ENCODE data around the gene CLEC14A.

CLEC14A gene

GRCh38 chr14:38255673-38256532 is at the start of gene CLEC14A:
TSS of gene CLEC14A (minus strand) at chr14:38256093. CDS start at chr14:38256022, 71 bp downstream.
- no peak for DNase-seq

- DNase-seq, result no peak
Measured at GRCh38 chr14:38302966-38303365, 47.1 kb upstream of the CLEC14A start.

GRCh38 chr14:38302034-38302433 is 46.1 kb upstream of the CLEC14A start:
- DNase-seq, result no peak

GRCh38 chr14:38297681-38298080 is 41.8 kb upstream of the CLEC14A start:
- DNase-seq, result no peak

GRCh38 chr14:38291681-38292467 is 36.0 kb upstream of the CLEC14A start:
- no peak for DNase-seq

GRCh38 chr14:38290601-38291188 is 34.8 kb upstream of the CLEC14A start:
- DNase-seq, result no peak

- no peak for DNase-seq
Measured at GRCh38 chr14:38286452-38286851, 30.6 kb upstream of the CLEC14A start.

GRCh38 chr14:38285962-38286361 is 30.1 kb upstream of the CLEC14A start:
- no peak for DNase-seq

- no peak for DNase-seq
Measured at GRCh38 chr14:38282936-38283335, 27.0 kb upstream of the CLEC14A start.

- DNase-seq, result no peak
Measured at GRCh38 chr14:38280081-38280480, 24.2 kb upstream of the CLEC14A start.

GRCh38 chr14:38279572-38279971 is 23.7 kb upstream of the CLEC14A start:
- no peak for DNase-seq

GRCh38 chr14:38278035-38278434 is 22.1 kb upstream of the CLEC14A start:
- DNase-seq, result no peak

GRCh38 chr14:38262844-38263243 is 7.0 kb upstream of the CLEC14A start:
- no peak for DNase-seq

- DNase-seq, result no peak
Measured at GRCh38 chr14:38261620-38262019, 5.7 kb upstream of the CLEC14A start.

- DNase-seq, result no peak
Measured at GRCh38 chr14:38257507-38257906, 1.6 kb upstream of the CLEC14A start.

GRCh38 chr14:38256533-38256840 is 594 bp upstream of the CLEC14A start:
- no peak for DNase-seq

- DNase-seq, result no peak
Measured at GRCh38 chr14:38255408-38255672, 553 bp downstream of the CLEC14A start.

- DNase-seq, result no peak
Measured at GRCh38 chr14:38254571-38255407, 1.1 kb downstream of the CLEC14A start.

- no peak for DNase-seq
Measured at GRCh38 chr14:38253676-38254075, 2.2 kb downstream of the CLEC14A start.

- DNase-seq, result no peak
Measured at GRCh38 chr14:38252066-38252710, 3.7 kb downstream of the CLEC14A start.

- no peak for DNase-seq
Measured at GRCh38 chr14:38250331-38250730, 5.6 kb downstream of the CLEC14A start.

GRCh38 chr14:38248321-38249028 is 7.4 kb downstream of the CLEC14A start:
- no peak for DNase-seq

Data from T1000 (cell line).